HG02642 (cell line): ENCODE data around the gene HNRNPUL1.
"Not testable (repeated sequence)": the region's sequence is repeated elsewhere in the genome, so short reads cannot be mapped to it uniquely, and the experiment has no call there.

Experiments used
- ATAC-seq: cut with Tn5 transposase; IDR thresholded peaks from one replicate; pipeline ENCODE4 v1.9.1; 2021; ENCODE audit warnings: mild to moderate bottlenecking; ENCODE audit not compliant: unreplicated experiment, poor library complexity

The HNRNPUL1 gene

DNA sequence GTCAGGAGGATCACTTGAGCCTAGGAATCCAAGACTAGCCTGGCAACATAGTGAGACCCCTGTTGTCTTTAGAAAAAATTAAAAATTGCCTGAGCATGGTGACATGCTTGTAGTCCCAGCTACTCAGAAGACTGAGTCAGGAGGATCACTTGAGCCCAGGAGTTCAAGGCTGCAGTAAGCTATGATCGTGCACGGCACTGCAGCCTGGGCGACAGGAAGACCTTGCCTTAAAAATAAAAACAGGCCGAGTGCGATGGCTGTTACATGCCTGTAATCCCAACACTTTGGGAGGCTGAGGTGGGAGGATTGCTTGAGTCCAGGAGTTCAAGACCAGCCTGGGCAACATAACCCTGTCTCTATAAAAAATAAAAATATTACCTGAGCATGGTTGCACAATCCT lies 5.4 kb downstream of the HNRNPUL1 start:
- ATAC-seq, result no peak

DNA sequence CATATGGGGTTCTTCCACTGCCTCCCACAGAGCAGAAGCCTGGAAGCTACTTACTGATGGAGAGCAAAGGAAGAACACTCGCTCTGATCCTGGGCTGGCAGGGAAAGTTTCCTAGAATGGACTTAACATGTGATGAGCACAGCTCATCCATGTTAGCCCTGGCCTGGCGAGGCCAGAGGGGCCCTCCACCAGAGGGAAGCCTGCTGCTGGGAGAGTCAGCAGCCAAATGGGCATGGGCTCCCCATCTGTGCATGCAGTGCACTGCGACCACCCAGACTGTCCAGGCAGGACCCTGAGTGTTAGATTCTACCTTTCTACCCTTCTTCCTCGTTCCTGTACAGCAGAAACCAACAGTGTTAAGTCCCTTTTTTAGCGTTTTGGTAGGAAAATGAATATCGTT lies 8.9 kb downstream of the HNRNPUL1 start:
- ATAC-seq, result no peak

DNA sequence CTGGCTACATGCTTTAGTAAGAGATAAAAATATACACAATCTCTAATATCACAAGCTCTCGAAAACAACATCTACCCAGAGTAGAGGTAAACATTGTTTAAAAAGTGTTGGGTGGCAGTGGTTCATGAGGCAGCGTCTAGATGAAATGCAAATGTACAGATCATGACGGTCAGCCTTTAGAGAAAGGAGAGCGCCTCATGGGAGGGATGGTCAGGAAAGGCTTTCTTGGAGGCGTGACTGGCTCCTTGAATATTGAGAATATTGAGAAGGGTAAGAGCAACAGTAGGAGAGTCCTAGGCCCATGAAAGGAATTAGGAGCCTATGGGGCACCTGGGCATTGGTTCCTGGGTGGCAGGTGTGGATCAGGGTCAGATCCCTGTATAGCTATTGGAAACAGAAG lies 10.6 kb downstream of the HNRNPUL1 start:
- ATAC-seq, result no peak

DNA sequence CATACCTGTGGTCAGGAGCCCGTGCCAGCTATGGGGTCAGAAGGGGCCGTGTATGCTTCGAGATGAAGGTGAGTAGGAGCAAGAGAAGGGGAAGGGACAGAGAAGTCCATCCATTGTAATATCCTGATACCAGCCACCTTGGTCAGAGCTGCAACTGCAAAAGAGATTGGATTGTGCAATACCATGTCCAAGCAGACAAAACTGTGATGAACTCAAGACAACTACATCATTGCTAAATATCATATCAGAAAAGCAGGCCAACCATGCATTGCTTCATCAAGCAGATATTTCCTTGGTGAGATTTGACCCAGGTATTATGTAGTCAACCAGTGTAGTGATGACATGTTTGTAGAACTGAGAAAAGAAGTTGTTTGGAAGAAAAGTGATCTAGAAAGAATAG lies 12.1 kb downstream of the HNRNPUL1 start:
- ATAC-seq, result no peak

DNA sequence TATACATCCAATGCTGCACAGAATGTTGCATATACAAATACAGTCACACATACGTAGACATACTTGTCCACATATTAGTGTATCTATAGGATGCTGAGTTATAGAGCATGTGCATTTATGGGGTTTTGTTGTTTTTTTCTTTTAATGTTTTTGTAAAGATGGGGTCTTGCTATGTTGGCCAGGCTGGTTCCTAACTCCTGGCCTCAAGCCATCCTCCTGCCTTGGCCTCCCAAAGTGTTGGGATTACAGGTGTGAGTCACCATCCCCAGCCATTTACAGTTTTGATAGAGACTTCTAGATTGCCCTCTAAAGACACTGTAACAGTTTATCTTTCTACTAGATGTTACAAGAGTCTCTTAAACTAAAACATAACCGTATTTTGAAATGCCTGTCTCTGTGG lies 14.3 kb downstream of the HNRNPUL1 start:
- ATAC-seq, result no peak

DNA sequence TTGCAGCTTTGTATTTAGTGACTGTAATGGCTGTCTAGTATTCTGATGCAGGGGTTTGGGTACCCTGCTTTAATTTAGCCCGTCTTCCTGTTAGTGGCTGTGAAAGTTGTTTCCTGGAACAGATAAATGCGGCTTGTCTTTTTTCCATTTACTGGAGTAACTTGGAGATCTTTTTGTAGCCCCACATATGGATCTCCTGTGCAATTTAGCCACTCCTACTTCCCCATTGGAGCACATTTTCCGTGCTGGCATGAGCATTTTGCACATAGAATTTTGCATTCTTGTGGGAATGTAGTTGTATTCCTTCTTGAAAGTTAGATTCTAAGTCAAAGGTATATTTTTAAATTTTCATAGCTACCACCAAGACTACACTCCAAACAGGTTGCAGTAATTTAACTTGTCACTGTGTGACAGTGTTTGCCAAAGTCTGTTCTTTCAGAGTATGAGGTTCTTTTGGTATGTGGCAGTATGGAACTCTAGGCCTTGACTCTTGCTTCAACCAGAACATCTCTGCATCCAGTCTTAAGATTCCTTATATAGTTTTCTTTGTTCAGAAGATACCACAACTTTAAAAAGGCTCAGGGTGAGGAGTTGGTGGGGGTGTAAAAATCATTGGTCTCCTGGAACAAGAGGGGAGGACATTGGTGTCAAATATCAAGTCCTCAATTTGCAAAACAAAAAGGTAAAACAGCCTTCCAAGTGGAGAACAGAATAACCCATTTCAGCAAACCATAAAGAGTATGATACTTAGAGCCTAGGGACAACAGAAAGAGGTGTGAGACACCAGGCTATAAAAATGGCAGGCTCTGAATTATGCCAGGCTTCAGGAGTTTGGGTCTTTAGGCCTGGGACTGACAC lies 24.7 kb downstream of the HNRNPUL1 start:
- no peak for ATAC-seq

DNA sequence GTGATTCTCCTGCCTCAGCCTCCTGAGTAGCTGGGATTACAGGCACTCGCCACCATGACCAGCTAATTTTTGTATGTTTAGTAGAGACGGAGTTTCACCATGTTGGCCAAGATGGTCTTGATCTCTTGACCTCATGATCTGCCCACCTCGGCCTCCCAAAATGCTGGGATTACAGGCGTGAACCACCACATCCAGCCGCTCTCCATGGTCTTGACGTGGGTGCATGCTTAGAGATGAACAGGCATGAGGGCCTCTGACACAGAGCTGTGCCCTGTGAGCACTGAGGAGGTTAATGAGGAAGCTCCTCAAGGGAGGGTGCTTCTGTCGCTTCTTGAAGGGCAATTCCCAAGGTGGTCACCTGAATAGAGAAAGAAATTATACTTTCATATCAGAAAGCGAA lies 25.6 kb downstream of the HNRNPUL1 start:
- ATAC-seq, result not testable (repeated sequence)

DNA sequence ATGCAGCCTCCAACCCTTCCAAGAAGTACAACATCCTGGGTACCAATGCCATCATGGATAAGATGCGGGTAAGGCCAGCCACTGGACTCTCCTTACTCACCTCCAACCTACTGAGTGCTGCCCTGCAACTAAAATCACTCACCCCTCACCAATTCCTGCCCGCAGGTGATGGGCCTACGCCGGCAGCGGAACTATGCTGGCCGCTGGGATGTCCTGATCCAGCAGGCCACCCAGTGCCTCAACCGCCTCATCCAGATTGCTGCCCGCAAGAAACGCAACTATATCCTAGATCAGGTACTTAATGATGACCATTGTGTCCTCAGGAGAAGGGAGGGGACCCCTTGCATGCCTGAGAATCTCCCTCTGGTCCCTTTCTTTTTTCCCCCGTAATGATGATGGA lies 30.2 kb downstream of the HNRNPUL1 start:
- no peak for ATAC-seq

DNA sequence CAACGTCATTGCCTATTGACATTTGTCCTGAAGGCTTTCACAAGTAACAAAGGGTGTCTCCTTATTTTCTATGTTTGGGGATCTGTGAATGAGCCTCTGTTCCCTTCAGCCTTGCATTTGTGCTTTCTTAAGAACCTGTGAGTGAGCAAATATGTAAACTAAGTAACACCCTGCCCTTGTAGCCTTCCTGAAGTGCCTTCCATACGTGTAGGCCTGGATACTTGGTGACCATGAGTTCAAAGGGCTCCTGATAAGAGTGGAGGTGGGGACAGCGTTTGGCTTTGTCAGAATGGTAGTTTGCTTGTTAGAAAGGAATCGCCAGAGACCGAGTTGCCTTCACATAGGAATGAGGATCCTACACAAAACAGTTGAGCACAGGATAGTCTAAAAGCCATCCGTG lies 31.3 kb downstream of the HNRNPUL1 start:
- ATAC-seq, result no peak

DNA sequence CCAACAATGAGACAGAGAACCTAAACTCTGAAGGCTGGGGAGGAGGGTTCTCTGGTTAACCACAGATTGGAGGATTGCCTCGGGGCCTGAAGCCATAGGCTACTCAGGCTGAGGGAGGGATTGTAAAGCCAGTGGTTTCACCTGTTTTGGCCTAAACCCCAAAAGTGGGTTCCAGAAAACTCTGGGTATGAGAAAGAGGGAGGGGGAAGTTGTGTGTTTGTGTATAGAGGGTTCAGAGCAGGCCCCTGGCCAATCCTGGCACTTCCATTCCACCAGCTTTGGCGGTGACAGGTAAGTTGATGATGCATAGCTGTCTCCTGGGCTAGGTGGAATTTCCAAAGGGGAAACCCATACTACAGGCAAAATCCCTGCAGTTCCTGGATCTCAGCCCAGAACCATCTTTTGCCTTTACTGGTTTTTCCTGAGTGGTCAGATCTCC lies 32.3 kb downstream of the HNRNPUL1 start:
- no peak for ATAC-seq

DNA sequence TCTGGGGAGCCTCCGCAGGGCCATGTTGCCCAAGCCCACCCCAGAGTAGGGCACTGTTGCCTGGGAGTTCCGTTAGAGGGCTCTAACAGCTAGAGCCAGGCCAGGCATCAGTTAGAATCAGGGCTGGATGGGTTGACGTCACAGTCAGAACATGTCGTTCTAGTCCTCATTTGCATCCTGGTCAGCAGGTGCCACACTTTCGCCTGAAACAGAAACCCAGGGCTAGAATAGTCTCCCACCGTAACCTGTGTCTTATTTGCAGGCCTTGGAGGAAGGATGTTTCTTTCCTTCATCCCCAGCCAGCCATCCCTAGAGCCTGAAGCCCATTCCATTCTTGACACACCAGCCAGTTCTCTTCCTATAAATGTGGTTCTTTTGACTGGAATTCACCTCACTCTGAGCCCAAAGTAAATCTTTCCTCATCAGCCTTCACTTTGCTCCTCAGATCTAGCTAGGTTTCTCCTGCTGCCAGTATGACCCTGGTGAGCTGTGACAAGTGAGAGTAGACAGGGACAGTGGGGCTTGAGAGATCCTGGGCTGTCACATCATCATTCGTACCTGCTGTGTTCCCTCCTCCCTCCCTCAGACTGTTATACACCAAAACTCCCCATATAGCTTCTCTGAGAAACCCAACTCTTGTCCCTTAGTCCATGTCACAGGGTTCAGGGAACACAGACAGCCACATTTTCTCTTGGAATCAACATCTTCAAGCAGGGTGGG lies 33.6 kb downstream of the HNRNPUL1 start:
- ATAC-seq, result peak; percentile 76

DNA sequence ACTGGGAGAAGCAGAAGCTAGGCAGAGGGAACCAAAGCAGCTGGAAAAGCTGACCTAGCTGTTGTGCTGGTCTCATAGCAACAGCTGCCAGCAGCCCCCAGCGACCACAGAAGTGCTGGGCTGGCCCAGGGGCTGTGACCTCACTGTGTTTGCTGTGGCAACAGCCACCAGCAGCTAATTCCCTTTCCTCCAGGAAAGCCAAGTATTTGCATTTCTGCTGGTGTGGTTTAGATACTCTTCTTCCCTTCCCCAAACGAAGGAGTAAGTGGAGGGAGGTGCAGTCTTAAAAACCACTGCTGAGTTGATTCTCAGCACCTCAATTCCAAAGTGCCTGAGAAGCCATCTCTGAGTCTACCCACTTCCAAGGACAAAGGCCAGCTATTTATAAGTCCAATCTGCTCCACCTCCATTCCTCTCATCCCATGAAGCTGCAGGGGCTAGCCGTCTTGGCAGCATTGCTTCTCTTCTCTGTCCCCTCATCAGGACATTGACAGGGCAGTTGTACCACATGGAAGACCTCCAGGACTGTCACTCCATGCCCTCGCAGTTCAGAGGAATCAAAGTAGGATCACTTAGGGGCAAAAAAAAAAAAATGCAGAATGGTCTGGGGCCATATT lies 34.3 kb downstream of the HNRNPUL1 start:
- ATAC-seq, result peak; percentile 29

DNA sequence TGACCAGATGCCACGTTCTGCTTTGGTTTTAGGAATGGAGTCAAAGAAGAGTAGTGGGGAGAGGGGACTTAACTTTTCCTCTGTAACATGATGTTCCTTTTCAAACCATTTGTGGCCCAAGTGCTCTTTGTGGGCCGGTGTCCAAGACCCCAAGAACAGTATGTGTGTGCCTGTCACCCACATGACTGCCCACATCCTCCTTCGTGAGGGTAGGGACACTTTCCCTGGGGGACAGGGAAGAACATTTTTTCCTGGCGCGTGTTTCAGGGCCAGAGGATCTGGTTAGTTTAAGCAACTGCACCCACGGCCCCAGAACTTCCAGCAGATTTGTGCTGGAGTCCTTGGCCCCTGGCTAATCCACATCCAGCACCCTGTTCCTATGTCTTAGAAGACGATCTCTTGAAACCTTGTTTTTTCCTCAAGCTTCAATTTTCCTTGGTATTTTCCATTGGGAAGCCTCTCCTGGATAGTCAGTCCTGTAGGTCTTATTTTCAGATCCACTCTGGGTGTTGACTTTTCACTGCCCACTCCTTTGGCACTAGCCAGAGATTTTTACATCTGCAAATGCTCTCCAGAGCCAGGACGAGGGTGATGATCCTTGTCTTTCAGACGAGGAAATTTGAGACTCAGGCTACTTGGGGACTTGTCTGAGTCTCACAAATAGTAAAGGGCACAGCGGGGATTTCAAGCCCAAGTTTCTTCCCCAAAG lies 35.0 kb downstream of the HNRNPUL1 start:
- ATAC-seq, result no peak

DNA sequence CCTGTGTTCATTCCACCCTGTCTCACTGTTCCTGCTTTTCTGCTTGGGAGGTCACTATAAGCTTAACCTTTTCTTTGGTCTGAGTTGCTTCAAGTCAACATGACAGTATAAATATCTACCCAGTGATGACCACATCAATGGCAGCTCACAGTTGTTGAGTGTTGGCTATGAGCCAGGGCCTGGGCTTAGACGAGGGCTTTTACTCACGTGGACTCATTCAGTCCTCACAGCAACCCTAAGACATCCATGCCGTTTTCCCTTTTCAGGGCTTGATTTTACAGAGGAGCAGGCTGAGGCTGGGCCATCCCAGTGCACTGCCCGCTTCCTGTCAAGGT lies 35.5 kb downstream of the HNRNPUL1 start:
- ATAC-seq, result no peak

DNA sequence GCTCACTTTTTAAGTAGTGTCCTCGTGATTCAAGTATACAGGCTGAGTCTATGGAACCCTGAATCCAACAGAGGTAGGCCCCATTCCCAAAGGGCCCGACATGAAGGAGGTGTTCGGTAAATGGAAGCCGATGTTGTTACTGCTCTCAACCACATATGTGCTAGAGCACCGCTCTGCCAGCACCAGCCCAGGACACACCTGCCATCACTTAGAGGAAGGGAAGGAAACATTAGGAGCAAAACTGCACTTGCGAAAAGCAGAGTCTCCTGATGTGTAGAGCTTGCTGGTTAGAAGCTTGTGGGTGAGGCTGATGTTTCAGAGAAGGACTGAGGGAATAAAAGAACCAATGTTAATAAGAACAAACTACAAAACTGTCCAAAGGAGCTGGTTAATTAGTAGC lies 36.4 kb downstream of the HNRNPUL1 start:
- no peak for ATAC-seq

DNA sequence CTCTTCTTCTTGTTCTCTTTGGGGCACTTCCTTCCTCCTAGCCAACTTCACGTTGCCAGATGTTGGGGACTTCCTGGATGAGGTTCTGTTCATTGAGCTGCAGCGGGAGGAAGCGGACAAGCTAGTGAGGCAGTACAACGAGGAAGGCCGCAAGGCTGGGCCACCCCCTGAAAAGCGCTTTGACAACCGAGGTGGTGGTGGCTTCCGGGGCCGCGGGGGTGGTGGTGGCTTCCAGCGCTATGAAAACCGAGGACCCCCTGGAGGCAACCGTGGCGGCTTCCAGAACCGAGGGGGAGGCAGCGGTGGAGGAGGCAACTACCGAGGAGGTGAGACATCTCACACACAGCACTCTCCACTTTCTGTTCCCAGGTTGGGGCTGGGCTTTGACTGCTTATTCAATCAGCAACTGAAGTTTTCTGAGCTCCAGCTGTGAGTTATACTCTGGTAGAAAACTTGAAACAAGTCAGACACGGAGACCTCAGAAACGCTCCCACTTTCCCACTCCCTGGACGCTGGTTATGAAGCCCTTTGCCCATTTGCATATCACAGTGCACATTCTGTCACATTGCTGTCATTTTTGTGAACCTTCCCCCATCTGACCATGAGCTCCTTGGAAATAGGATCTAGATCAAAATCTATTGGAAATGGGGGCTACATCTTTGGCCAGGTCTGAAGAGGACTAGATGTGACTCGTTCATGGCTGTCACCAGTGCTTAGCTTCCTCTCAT lies 38.6 kb downstream of the HNRNPUL1 start:
- ATAC-seq, result no peak

DNA sequence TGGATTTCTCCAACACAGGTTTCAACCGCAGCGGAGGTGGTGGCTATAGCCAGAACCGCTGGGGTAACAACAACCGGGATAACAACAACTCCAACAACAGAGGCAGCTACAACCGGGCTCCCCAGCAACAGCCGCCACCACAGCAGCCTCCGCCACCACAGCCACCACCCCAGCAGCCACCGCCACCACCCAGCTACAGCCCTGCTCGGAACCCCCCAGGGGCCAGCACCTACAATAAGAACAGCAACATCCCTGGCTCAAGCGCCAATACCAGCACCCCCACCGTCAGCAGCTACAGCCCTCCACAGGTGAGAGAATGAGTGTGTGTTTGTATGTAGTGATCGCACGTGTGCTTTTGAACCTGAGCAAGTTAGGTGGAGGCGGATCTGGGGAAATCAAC lies 39.8 kb downstream of the HNRNPUL1 start:
- no peak for ATAC-seq

DNA sequence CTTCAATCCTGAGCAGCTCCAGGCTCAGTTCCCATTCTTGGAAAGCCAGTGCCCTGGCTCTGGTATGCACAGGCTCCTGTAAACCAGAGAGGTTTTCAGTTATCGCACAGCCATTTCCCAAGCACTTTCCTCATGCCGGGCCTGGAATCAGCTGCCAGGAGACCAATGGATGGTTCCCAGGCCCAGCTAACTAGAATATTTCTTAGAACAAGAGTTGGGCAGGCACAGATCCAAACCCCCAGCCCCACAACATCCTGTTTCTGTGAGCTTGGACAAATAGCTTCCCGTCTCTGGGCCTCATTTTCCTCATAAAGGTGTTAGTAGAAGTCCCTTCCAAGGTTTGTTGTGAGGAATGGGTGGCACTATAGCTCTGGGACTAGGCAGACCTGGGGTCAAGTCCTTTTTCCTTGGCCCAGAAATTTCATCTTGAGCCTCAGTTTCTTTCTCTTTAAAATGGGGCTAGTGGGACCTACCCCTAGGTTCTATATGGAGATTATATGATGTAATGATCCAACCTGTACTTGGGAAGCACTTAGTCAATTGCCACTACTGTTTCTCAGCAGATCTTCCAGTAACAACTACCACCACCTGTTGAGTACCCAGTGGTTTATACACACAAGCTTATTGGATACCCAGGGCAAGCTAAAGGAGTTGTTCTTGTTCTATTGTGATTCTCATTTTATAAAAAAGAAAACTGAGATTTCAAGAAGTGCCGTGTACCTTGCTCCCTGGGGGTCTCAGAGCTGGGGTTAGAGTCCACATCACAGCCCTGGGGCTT lies 40.7 kb downstream of the HNRNPUL1 start:
- ATAC-seq, result no peak
